HG03521 (cell line): ENCODE results near the gene BPIFB6.

Source experiments
- ATAC-seq: cut with Tn5 transposase; IDR thresholded peaks from one replicate; pipeline ENCODE4 v1.9.1; 2021; ENCODE audit warnings: mild to moderate bottlenecking, moderate library complexity; ENCODE audit not compliant: unreplicated experiment

The BPIFB6 gene

GRCh38 chr20:33031531-33031930 lies at the start of gene BPIFB6:
Gene BPIFB6 (plus strand): TSS chr20:33031648. CDS start chr20:33031648, 0 bp downstream.
- ATAC-seq: no peak

- no peak for ATAC-seq
Observed at GRCh38 chr20:32982617-32983458, 48.6 kb upstream of the BPIFB6 start.

- no peak for ATAC-seq
Observed at GRCh38 chr20:32983459-32984112, 47.9 kb upstream of the BPIFB6 start.

GRCh38 chr20:32984196-32984595 lies 47.3 kb upstream of the BPIFB6 start:
- no peak for ATAC-seq

- no peak for ATAC-seq
Observed at GRCh38 chr20:32984631-32985354, 46.7 kb upstream of the BPIFB6 start.

- ATAC-seq: no peak
Observed at GRCh38 chr20:32985596-32985995, 45.9 kb upstream of the BPIFB6 start.

GRCh38 chr20:32986331-32986966 lies 45.0 kb upstream of the BPIFB6 start:
- ATAC-seq: no peak

- ATAC-seq: no peak
Observed at GRCh38 chr20:32987044-32987825, 44.2 kb upstream of the BPIFB6 start.

- no peak for ATAC-seq
Observed at GRCh38 chr20:32988008-32988407, 43.4 kb upstream of the BPIFB6 start.

GRCh38 chr20:32989507-32990283 lies 41.8 kb upstream of the BPIFB6 start:
- no peak for ATAC-seq

GRCh38 chr20:32990426-32990825 lies 41.0 kb upstream of the BPIFB6 start:
- no peak for ATAC-seq

- no peak for ATAC-seq
Observed at GRCh38 chr20:32991383-32991782, 40.1 kb upstream of the BPIFB6 start.

GRCh38 chr20:32991792-32992641 lies 39.4 kb upstream of the BPIFB6 start:
- ATAC-seq: no peak

GRCh38 chr20:32993496-32994050 lies 37.9 kb upstream of the BPIFB6 start:
- no peak for ATAC-seq

GRCh38 chr20:32995802-32996201 lies 35.6 kb upstream of the BPIFB6 start:
- ATAC-seq: no peak

- no peak for ATAC-seq
Observed at GRCh38 chr20:32997431-32997830, 34.0 kb upstream of the BPIFB6 start.

GRCh38 chr20:32999603-33000250 lies 31.7 kb upstream of the BPIFB6 start:
- ATAC-seq: no peak
